CD4-positive, alpha-beta T cell treated with Interleukin-10 for 1 hour (primary cell): ENCODE data around the gene CREB5.
"Not testable (repeated sequence)": the region's sequence is repeated elsewhere in the genome, so short reads cannot be mapped to it uniquely, and the experiment has no call there.

Source experiments
- DNase-seq: peaks from one replicate; pipeline ENCODE4 v3.0.0-alpha.2; 2020

CREB5 gene, protein sequence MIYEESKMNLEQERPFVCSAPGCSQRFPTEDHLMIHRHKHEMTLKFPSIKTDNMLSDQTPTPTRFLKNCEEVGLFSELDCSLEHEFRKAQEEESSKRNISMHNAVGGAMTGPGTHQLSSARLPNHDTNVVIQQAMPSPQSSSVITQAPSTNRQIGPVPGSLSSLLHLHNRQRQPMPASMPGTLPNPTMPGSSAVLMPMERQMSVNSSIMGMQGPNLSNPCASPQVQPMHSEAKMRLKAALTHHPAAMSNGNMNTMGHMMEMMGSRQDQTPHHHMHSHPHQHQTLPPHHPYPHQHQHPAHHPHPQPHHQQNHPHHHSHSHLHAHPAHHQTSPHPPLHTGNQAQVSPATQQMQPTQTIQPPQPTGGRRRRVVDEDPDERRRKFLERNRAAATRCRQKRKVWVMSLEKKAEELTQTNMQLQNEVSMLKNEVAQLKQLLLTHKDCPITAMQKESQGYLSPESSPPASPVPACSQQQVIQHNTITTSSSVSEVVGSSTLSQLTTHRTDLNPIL

DNA sequence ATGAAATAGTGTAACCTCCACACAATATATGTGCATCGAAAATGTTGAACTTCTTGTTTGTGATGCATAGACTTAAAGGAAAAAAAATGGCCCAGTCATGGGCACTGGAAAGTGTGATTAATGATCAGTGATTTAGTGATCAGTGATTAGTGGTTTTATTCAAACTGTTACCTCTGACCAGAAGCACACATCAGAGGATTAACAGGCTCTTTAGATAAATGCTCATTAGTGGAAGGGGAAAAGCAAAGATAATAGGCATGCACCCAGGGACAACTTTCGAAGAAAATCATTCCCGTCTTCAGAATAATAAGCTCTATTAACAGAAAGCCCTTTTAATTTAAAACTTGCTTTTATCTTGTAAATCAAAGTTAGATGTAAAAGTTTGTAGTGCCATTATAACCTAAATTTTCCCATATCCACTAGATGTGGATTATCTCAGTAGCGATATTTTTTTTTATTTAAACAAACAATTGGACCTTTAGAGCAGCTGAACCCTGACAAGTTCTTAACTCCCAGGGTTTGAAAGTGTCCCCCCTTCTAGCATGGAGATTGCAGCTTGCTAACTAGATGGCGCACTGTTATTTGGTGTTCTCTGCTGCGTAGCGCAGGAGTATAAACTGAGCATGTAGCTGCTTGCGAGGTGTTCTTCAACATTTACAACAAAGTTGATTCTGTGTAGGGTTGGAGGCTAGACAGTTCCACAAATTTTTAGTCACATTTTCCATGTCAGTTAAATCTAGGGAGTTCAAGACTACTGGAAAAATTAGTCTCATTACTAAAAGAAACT lies at the start of gene CREB5:
Gene CREB5 (plus strand): TSS at position 643 of the 787 bp plus-strand sequence. CDS start 397 bp downstream, outside the sequence.
- DNase-seq = no peak

DNA sequence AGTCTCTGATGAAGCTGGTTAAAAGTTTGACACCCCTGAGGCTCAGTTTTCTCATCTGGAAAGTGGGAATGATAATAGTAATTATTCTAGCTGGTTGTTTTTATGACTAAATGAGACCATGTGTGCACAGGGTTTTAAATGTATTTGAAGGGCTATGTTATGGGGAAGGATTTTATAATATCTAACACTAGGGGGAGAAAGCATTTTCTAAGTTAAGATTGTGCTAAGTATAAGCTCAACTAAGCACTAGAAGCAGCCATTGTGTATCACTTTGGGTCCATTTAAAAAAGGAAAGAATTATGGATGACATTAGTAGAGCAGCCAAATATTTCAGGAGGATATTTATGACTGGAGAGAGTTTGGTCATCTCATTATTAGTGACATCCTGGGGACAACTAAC lies 49.5 kb upstream of the CREB5 start:
- DNase-seq = no peak

DNA sequence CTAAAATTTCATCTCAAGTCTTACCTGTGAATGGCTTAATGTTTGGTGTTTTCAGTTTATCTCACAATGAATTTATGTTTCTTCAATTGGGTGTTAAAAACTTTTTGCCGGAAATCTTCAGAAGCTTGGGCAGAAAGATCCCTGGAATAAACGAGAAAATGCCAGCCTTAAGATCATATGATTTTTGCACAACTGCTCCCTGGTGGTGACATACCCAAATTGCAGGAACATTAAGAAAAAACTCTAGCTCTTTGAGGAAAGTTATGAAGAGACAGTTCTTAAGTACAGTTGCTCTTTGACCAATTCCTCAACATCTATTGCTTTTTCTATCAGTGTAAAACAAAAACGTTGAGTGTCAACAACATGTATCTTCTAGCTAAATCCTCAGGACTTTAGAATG lies 48.2 kb upstream of the CREB5 start:
- no peak for DNase-seq

DNA sequence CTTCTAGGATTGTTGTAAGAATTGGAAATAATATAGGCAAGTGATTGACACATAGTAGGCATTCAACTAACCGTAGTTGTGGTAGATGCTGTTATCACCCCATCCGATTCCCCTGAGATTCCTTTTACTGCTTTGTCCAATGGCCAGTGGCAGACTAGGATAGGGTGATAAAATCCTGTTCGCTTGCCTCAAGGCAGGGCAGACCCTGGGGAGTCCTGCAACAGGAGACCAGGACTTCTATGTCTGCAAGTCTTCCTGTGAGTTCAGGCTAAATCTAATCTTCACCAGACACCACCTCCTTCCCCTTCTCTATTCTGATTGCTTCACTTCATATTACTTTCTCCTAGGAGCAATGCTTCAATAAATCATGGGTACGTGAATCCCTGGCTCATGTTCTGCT lies 42.8 kb upstream of the CREB5 start:
- no peak for DNase-seq

DNA sequence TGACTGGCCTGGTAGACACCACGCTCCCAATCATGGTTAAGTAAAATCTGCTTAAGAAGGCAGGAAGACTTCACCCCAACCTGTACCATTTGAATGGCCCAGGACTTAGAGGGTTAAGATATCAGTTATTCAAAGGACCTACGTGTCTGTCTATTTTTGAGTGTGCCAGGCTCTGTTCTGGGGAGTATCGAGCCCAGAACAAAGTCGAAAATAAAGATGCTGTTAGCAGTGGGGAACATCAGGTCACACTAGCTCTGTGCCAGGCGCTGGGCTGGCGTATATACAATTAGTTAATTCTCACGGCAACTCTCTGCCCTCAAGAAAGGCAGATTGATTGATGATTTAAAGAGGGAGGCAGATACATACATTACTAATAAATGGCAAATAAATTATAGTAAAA lies 40.5 kb upstream of the CREB5 start:
- DNase-seq = no peak

DNA sequence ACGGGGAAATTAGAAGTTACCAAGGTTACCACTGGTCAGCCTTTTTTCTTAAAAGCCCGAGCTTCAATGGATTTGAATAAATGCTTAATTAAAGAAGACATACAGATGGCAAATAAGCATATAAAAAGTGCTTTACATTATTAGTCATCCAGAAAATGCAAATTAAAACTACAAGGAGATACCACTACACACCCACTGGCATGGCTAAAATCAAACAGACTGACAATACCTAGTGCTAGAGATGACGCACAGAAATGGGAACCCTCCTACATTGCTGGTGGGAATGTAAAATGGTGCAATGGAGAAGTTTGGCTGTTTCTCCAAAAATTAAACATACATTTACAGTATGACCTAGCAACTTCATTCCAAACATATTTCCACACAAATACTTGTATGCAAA lies 38.3 kb upstream of the CREB5 start:
- DNase-seq = no peak

DNA sequence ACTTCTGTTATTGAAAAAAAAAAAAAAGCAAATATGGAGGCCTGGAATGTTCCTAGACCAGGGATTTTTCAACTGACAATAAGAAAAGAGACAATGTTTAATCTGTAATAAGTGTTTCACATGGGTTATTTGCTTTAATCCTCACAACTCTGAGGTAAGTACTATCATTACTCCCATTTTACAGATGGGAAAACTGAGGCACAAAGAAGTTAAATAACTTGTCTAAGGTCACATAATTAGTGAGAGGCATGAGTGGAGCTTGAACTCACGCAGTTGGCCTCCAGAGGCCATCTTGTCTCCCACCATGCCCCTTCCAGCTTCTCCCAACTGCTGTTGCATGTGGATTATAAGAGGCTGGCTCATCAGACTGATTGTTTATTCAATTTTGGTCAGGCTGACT lies 36.6 kb upstream of the CREB5 start:
- DNase-seq = no peak

DNA sequence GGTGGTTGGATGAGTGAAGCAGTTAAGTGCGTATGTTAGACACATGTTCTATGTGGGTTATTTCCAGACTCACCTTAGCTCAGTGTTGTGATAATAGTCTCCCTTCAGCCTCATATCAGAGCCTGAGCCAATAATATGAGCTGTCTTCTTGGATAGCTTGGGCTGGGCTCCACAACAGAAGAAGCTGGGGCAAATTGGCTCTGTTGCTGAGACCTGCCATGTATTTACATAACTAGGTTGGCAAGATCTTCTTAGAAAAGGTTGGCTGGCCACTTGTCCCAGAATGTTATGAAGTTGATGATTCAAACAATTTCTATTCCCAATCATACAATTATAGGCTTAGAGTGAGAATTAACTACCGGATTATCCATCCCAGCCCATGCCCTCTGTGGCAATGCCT lies 35.7 kb upstream of the CREB5 start:
- no peak for DNase-seq

DNA sequence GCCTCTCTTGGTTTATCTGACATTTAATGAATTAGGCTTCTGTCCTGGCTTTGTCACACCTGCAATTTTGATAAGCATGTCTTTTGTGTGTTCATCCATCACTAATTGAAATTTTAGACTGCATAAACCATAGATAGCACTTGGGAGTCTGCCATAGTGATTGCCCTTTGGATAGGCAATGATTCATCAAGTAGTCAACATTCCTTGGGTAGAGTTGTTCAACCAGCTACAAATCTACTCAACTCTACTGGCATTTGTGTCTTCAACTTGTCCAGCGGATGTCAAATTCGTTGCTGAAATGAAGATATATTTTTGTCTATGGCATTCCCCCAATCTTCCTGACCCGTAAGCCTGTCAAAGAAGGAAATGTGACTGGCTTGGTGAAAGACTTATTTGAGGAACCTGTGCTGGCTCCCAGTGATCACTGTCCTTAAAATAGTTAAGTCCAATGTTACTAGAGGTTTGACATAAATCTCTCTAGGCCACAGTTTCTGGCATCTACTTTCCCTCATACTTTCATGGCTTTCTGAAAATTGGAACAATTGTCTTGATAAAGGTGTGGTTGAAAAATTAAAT lies 33.7 kb upstream of the CREB5 start:
- no peak for DNase-seq

DNA sequence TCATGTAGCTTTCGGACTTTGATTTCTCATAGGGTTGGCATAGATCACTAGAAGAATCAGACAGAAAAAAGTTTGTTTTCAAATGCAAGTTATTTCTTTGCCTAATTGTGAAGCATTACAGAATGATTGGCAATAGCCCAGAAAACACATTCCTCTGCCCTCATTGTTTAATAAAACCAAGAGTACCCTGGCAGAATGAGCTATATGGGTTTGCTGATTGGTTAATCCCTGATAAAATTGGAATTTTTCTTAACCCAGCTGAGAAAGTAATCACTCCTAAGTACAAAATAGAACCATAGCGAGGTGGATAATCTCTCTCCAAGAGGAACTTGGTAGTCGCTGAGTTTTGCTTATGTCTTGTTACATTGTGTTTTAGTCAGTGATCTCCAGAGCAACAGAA lies 30.9 kb upstream of the CREB5 start:
- no peak for DNase-seq

DNA sequence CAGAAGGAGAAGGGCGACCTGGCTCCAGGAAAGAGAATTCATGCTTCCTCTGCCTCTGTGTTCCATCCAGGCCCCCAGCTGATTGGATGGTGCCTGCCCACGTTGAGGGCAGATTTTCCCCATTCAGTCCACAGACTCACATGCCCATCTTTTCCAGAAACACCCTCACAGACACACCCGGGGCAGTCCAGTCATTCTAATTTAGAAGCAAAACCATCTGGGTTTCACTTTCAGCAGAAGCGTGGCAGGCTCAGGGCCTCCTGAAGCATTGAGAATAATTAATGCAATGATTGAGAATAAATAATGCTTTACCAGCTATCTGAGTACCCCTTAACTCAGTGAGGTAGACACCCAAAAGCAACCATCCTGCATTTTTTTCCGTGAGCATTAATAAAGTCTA lies 30.2 kb upstream of the CREB5 start:
- no peak for DNase-seq

DNA sequence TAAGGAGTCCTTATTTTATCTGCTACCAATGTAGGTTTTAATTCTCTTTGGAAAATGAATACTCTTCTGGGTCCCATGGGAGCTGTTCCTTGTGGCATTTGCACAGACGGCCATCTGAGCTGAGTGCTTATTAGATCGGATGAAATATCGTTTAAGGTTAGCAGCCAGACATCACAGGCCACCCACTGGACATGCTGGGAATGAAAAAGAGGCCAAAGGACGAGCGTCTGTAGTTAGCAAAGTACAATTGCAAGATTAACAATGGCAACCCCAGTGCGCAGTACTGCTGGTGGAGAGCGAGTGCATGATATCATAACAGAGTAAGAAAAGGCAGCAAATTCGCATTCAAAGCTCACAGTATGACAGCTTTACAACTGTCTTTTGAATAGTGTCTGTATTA lies 28.3 kb upstream of the CREB5 start:
- no peak for DNase-seq

DNA sequence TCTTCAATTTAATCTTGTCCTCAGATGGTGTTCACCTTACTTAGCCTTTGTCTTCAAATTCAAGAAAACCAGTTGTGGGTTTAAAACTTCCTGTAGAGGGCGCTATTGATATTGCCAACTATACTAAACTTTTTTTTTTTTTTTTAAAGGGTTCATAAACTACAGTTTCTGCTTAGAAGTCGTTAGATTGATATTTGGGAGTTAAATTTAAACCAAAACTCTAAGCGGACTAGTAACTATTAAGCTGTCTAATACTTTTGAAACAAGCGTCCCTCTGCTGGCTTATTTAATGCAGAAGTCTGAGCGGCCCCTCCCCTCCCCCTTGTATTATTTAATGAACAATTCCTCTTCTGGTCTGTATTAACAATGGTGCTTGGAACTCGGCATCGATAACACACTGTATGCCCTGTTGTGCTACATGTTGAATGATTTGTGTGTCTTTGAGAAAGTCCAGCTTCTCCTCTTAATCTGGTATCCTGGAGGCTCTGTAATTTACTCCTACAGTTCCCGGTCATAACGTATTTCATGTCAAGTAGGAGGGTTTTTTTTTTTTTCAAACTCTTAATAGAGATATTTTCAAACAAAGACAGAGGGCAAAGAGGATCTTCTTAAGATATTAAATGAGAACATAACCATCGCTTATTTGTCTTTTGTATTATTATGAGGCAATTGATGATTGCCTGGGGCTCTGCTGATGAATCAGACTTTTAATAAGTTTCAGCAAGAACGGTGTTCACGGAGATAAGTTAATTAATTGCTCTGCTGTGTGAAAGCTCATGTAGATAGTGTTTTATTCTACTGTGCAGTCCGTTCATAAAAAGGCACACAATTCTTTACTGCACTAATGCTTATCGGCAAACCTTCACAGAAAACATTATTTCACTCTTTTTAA lies 22.6 kb upstream of the CREB5 start:
- peak; percentile 35 for DNase-seq

DNA sequence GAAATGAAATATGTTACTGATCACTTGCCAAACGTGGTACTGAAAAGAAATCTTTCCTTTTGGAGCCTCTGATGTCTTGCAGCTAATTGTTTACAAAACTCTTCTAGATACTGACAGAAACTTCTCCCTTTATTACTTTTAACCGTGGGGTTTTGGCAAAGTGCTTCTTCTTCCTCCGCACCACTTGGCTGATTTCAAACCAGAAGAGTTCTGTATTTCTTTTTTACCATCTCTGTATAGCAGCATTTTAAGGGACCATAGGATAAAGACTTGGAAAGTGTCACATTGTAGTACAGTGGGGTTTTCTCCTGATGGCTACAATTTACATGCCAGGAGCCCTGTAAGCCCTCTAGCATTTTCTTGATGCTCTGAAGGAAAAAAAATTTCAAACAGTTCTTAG lies 21.9 kb upstream of the CREB5 start:
- no peak for DNase-seq

DNA sequence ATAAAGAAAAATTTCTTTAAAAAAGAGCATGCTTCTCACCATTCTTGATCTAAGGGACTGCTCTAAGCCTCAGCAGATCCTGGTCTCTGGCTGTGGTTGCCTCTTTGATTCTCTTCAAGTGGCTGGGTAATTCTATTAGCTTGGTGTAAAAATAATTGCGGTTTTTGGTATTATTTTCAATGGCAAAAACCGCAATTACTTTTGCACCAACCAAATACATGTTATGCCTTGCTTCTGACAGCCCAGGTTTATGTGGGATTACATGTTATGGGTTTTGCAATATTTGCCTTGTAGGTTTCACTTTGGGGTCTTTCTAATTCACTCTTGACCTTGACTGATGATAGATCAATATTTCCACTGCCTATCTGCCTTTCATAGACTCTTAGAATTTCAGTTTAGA lies 20.0 kb upstream of the CREB5 start:
- no peak for DNase-seq

DNA sequence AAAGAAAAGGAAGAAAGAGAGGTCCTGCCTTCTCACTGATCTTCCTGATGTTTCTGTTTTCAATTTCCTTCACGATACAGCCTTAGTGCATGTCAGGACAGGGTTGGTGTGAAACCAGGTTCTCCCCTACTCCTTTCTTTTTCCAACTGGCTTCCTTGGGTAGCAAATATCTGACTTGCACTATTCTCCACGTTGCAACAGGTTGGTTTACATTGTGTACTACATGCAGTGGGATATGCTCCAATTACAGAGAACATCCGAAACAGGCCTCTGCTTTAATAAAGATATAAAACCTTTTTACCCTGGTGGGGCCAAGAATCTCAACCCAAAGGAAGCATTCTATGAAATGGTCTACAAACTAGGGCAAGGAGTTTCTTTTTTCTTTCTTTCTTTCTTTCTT lies 16.9 kb upstream of the CREB5 start:
- no peak for DNase-seq

DNA sequence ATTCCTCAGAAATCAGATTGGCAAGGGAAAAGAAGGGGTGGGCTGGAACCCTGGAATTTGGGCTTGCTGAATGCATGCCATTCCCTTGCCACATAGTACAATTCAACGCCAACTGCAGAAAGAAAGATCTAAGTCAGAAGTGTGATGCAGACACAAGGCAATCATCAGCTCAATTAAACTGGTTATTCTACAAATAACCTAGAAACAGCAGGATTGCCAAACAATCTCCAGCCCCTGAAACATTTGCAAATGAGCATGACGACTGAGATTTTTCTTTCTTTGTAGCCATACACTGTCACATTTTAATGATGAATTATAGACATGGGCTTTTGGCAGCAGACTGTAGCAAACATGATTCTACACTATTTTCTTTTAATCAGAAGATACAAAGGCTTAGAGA lies 16.5 kb upstream of the CREB5 start:
- no peak for DNase-seq

DNA sequence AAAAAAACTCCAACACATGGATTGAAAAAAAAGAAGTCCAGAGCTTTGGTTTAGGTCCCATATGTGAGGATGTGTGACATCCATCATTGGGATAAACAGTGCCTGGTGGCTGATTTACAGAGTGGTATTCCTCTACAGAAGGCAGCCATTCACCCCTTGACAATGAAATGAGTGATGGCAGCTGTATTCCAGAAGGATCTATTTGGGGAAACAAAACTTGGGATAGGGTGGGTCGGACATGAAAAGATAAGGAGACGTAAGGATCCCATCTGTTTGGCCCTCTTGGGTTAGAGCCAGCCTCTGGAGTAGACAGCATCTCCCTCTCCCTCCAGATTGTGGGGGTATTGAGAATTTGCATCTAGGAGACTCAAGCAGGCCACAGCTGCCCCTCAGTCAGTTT lies 15.2 kb upstream of the CREB5 start:
- no peak for DNase-seq

DNA sequence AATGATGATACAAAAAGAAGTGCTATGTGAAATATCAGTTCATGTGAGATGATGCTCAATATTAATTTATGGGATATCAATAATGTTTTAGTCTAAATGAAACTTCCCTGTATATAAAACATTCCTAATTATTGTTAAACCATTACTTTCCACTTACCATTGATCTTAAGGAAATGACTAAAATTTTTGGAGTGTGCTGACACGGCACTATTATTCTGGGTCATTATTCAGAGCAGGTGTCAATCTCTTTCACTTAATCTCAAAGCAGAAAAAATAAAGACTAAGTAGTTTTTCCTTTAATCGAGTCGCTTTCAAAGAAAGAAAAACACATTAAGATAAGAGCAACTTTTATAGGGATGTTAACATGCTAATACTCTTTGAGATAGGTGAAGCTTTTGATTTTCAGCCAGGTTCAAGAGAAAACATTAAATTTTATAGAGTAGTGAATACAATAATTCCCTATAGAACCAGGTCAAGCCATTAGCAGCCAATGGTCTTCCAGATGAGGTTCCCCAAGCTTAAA lies 11.4 kb upstream of the CREB5 start:
- no peak for DNase-seq

DNA sequence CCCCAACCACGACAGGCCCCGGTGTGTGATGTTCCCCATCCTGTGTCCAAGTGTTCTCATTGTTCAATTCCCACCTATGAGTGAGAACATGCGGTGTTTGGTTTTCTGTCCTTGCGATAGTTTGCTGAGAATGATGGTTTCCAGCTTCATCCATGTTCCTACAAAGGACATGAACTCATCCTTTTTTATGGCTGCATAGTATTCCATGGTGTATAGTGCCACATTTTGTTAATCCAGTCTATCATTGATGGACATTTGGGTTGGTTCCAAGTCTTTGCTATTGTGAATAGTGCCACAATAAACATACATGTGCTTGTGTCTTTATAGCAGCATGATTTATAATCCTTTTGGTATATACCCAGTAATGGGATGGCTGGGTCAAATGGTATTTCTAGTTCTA lies 10.8 kb upstream of the CREB5 start:
- DNase-seq = not testable (repeated sequence)

DNA sequence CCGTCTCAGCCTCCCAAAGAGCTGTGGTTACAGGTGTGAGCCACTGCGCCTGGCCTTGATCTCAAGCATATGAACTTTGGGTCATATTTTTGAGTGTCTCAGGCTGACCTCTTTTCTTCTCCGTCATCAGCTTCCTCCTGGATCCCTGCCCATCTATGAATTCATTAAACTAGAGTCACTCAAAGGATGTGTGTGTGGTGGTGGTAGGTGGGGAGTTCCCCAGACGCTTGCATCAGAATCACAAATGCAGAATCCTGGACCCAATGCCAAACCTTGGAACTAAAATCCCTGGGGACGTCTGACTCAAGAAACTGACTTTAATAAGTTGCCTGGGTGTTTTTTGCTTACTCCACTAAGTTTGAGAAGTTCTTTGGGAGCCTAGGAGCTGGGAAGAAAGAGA lies 6.7 kb upstream of the CREB5 start:
- no peak for DNase-seq

DNA sequence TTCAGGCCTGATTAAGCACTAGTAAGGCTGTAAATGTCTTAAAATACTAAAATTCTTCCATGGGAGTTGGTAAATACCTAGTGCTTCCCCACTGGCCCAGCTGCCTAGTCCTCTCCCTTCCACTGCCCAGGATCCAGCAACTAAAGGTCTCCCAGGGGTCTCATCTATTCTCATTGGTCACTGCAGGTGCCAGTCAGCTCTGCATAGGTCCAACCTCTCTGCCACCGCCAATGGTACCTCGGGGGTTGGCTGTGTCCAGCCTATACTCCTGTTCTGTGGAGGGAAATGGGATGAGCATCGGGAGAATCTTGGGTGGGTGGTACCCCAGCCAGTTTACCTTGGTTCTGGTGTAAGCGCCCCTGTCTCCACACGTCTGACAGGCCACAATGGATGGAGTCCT lies 6.1 kb upstream of the CREB5 start:
- no peak for DNase-seq

DNA sequence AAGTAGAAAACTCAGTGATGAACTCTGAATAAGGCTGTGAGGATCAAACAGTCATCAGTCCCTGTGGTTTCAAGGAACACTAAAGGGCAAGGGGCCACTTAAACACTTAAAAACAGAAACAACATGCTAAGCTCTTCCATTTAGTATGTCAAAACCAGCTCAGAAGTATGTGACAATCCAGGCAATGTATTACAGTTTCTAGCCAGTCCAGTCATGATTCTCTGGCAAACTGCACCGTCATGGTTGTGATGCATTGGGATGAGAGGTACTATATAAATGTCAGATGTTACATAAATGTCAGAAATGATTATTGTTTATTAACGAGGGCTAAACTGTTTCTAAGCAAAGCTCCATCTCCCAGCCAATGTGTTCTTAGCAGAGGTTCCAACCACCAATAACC lies 4.7 kb upstream of the CREB5 start:
- no peak for DNase-seq
